ENCODE measurements around the gene RBM28. TPM values are rescaled to one million over a fixed set of nuclear protein-coding genes. Genes with fewer than 3 reads are reported as not detected.

Gene RBM28
- total RNA-seq, 1 experiment from 2014 or later, result 26.9 TPM

GRCh38 chr7:128374041-128374440, 30.3 kb upstream of the RBM28 start:
- DNase-seq (ENCODE audit: low spot score), result no peak

- DNase-seq (ENCODE audit: low spot score), result no peak
Observed at GRCh38 chr7:128373606-128374005, 29.9 kb upstream of the RBM28 start.

- DNase-seq (ENCODE audit: low spot score), result no peak
Observed at GRCh38 chr7:128370491-128370890, 26.8 kb upstream of the RBM28 start.

GRCh38 chr7:128366986-128367385, 23.3 kb upstream of the RBM28 start:
- no peak for DNase-seq (ENCODE audit: low spot score)

- DNase-seq (ENCODE audit: low spot score), result no peak
Observed at GRCh38 chr7:128366300-128366699, 22.6 kb upstream of the RBM28 start.

- DNase-seq (ENCODE audit: low spot score), result no peak
Observed at GRCh38 chr7:128365432-128365831, 21.7 kb upstream of the RBM28 start.

- DNase-seq (ENCODE audit: low spot score), result no peak
Observed at GRCh38 chr7:128364166-128364870, 20.6 kb upstream of the RBM28 start.

GRCh38 chr7:128363261-128363721, 19.6 kb upstream of the RBM28 start:
- DNase-seq (ENCODE audit: low spot score), result no peak

GRCh38 chr7:128362670-128363069, 19.0 kb upstream of the RBM28 start:
- DNase-seq (ENCODE audit: low spot score), result no peak

- DNase-seq (ENCODE audit: low spot score), result no peak
Observed at GRCh38 chr7:128361411-128362379, 18.0 kb upstream of the RBM28 start, which contains the start of gene PRRT4. Gene PRRT4, minus strand, starts transcription at chr7:128361690.

GRCh38 chr7:128360359-128360678, 16.6 kb upstream of the RBM28 start:
- DNase-seq (ENCODE audit: low spot score), result no peak

GRCh38 chr7:128359939-128360338, 16.2 kb upstream of the RBM28 start:
- no peak for DNase-seq (ENCODE audit: low spot score)

GRCh38 chr7:128359336-128359735, 15.6 kb upstream of the RBM28 start:
- DNase-seq (ENCODE audit: low spot score), result no peak

- no peak for DNase-seq (ENCODE audit: low spot score)
Observed at GRCh38 chr7:128358233-128358632, 14.5 kb upstream of the RBM28 start.

GRCh38 chr7:128357217-128357613, 13.5 kb upstream of the RBM28 start:
- no peak for DNase-seq (ENCODE audit: low spot score)

- no peak for DNase-seq (ENCODE audit: low spot score)
Observed at GRCh38 chr7:128356546-128357216, 13.0 kb upstream of the RBM28 start.

GRCh38 chr7:128353610-128354009, 9.9 kb upstream of the RBM28 start:
- DNase-seq (ENCODE audit: low spot score), result no peak

- no peak for DNase-seq (ENCODE audit: low spot score)
Observed at GRCh38 chr7:128353189-128353588, 9.5 kb upstream of the RBM28 start.

- DNase-seq (ENCODE audit: low spot score), result no peak
Observed at GRCh38 chr7:128352636-128353035, 8.9 kb upstream of the RBM28 start.

- no peak for DNase-seq (ENCODE audit: low spot score)
Observed at GRCh38 chr7:128352153-128352537, 8.4 kb upstream of the RBM28 start.

GRCh38 chr7:128351296-128352152, 7.8 kb upstream of the RBM28 start:
- DNase-seq (ENCODE audit: low spot score), result no peak

Data from HT-29 (cell line).